Loucy (cell line): ENCODE results near the gene SIK2.

Experiments used
- H2AFZ ChIP-seq: fragments of 200-600 bp; sonication (generic); 2 replicates; pipeline ENCODE4 v1.6.0; 2016; ENCODE audit warnings: antibody characterized with exemption, mild to moderate bottlenecking, low read length, moderate library complexity
- H3F3A ChIP-seq: fragments of 200-600 bp; 2 replicates; pipeline ENCODE4 v1.6.0; 2016; ENCODE audit warnings: antibody characterized with exemption, low read depth, mild to moderate bottlenecking
- H3K27me3 ChIP-seq: fragments of 200-600 bp; sonication (generic); 2 replicates; pipeline ENCODE4 v1.6.1; 2014; ENCODE audit warnings: low read length, mild to moderate bottlenecking; ENCODE audit not compliant: insufficient read depth, poor library complexity, severe bottlenecking
- H3K36me3 ChIP-seq: fragments of 200-600 bp; sonication (generic); 2 replicates; pipeline ENCODE4 v1.6.1; 2016; ENCODE audit warnings: low read length; ENCODE audit not compliant: insufficient read depth
- H3K4me1 ChIP-seq: fragments of 200-600 bp; sonication (generic); 2 replicates; pipeline ENCODE4 v1.5.1; 2014; ENCODE audit warnings: low read length, mild to moderate bottlenecking; ENCODE audit not compliant: insufficient read depth, poor library complexity, severe bottlenecking
- H3K4me2 ChIP-seq: fragments of 200-600 bp; sonication (generic); 2 replicates; pipeline ENCODE4 v1.6.0; 2014; ENCODE audit warnings: antibody characterized with exemption, low read length, low read depth, mild to moderate bottlenecking; ENCODE audit not compliant: poor library complexity, severe bottlenecking
- H3K4me3 ChIP-seq: fragments of 200-600 bp; sonication (generic); 2 replicates; pipeline ENCODE4 v1.5.1; 2014; ENCODE audit warnings: low read length, mild to moderate bottlenecking, mixed read lengths; ENCODE audit not compliant: poor library complexity, severe bottlenecking
- H3K79me2 ChIP-seq: fragments of 200-600 bp; sonication (generic); 2 replicates; pipeline ENCODE4 v1.6.1; 2014; ENCODE audit warnings: low read length; ENCODE audit not compliant: insufficient read depth
- H3K9ac ChIP-seq: fragments of 200-600 bp; sonication (generic); 2 replicates; pipeline ENCODE4 v1.6.0; 2014; ENCODE audit warnings: mild to moderate bottlenecking, low read depth, low read length, moderate library complexity; ENCODE audit not compliant: poor library complexity, severe bottlenecking
- H3K9me2 ChIP-seq: fragments of 200-600 bp; sonication (generic); replicated peaks from 2 replicates; pipeline ENCODE4 v1.6.1; 2016; ENCODE audit warnings: low read depth, low read length, mixed read lengths
- H3K9me3 ChIP-seq: fragments of 200-600 bp; sonication (generic); 2 replicates; pipeline ENCODE4 v1.6.1; 2014; ENCODE audit warnings: mild to moderate bottlenecking, antibody characterized with exemption, low read length, low read depth; ENCODE audit not compliant: insufficient read depth
- H4K20me1 ChIP-seq: fragments of 200-600 bp; sonication (generic); 2 replicates; pipeline ENCODE4 v1.6.0; 2014; ENCODE audit warnings: antibody characterized with exemption, low read length, mild to moderate bottlenecking; ENCODE audit not compliant: insufficient read depth, poor library complexity, severe bottlenecking
- EZH2phosphoT487 ChIP-seq: fragments of 200-600 bp; IDR thresholded peaks from 2 replicates; pipeline ENCODE4 v1.6.1; 2018; ENCODE audit warnings: antibody characterized with exemption, mild to moderate bottlenecking, moderate library complexity, borderline replicate concordance
- TF ChIP-seq, protein P1 (sequence below): fragments of 200-600 bp; sonication (generic); conservative IDR thresholded peaks from 2 replicates; pipeline ENCODE4 v1.5.1; 2014; ENCODE audit warnings: mild to moderate bottlenecking, antibody characterized with exemption, low read length

The SIK2 gene

GRCh38 chr11:111694851-111695250 lies 92.6 kb downstream of the SIK2 start:
- TF ChIP-seq EZH2phosphoT487 = no peak
- TF ChIP-seq, protein P1, sequence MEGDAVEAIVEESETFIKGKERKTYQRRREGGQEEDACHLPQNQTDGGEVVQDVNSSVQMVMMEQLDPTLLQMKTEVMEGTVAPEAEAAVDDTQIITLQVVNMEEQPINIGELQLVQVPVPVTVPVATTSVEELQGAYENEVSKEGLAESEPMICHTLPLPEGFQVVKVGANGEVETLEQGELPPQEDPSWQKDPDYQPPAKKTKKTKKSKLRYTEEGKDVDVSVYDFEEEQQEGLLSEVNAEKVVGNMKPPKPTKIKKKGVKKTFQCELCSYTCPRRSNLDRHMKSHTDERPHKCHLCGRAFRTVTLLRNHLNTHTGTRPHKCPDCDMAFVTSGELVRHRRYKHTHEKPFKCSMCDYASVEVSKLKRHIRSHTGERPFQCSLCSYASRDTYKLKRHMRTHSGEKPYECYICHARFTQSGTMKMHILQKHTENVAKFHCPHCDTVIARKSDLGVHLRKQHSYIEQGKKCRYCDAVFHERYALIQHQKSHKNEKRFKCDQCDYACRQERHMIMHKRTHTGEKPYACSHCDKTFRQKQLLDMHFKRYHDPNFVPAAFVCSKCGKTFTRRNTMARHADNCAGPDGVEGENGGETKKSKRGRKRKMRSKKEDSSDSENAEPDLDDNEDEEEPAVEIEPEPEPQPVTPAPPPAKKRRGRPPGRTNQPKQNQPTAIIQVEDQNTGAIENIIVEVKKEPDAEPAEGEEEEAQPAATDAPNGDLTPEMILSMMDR = no peak
- H3K27me3 ChIP-seq = no peaks in the 10 kb centered on the region
- H2AFZ ChIP-seq = no peak overlapping the region
- H3K4me2 ChIP-seq = no peak overlapping the region
- H3K36me3 ChIP-seq = peaks cover 10% of the 10 kb centered on the region; the same call in 1 of the 2 replicates
- H3K9ac ChIP-seq = no peak overlapping the region
- H3K4me3 ChIP-seq = no peak overlapping the region
- H4K20me1 ChIP-seq = no peaks in the 10 kb centered on the region
- H3K9me2 ChIP-seq = no peaks in the 10 kb centered on the region
- H3K79me2 ChIP-seq = no peaks in the 10 kb centered on the region
- no peaks in the 10 kb centered on the region for H3K9me3 ChIP-seq
- H3K4me1 ChIP-seq = peaks cover 3% of the 10 kb centered on the region
- H3F3A ChIP-seq = no peaks in the 10 kb centered on the region

DNA sequence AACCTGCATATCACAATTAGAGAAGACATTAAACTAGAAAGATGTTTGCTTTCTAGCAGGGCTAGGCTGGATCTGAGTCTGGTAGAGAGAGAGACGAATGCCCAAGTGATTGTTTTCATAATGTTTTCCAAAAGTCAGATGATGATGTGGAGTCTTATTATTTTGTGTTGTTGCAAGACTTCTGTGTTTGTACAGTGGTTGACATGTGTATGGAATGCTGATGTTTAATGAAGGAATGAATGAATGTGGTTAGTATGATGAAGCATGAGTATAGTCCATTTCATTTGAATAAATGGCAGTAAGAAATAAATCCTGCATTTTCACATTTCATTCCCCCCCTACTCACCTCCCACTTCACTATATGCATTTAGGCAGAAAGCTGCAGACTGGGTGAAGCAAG lies 94.3 kb downstream of the SIK2 start:
- TF ChIP-seq, protein P1 = no peak
- TF ChIP-seq EZH2phosphoT487 = no peak
- no peak overlapping the region for H2AFZ ChIP-seq
- no peak overlapping the region for H3K9ac ChIP-seq
- H3K79me2 ChIP-seq = no peaks in the 10 kb centered on the region
- no peaks in the 10 kb centered on the region for H4K20me1 ChIP-seq
- no peaks in the 10 kb centered on the region for H3F3A ChIP-seq
- no peaks in the 10 kb centered on the region for H3K9me2 ChIP-seq
- no peaks in the 10 kb centered on the region for H3K9me3 ChIP-seq
- H3K36me3 ChIP-seq = peaks cover 9% of the 10 kb centered on the region; the same call in 1 of the 2 replicates
- H3K4me1 ChIP-seq = peaks cover 10% of the 10 kb centered on the region
- H3K4me2 ChIP-seq = no peak overlapping the region
- H3K4me3 ChIP-seq = no peak overlapping the region
- no peaks in the 10 kb centered on the region for H3K27me3 ChIP-seq

DNA sequence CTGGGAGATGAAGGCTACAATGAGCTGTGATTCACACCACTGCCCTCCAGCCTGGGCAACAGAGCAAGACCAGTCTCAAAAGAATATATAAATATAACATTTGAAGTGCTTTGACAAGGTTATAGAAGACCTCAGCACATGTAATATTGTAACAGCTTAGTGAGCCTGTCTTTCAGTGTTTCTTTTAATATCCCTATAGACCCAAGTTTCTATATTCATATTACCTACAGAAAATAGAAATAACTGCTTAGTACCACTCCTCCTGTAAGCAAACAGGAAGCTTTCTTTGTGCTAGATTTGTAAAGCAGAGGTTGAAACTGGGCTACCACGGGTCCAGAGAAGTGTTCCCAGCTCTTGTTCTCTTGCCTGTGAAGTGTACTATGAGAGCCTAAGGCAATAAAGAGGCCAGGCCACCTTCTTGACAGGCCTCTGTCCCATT lies 95.7 kb downstream of the SIK2 start:
- peaks cover 10% of the 10 kb centered on the region for H3K4me1 ChIP-seq
- H2AFZ ChIP-seq = no peak overlapping the region
- H3K4me2 ChIP-seq = no peak overlapping the region
- no peaks in the 10 kb centered on the region for H3F3A ChIP-seq
- H3K9me3 ChIP-seq = no peaks in the 10 kb centered on the region
- no peak overlapping the region for H3K4me3 ChIP-seq
- no peaks in the 10 kb centered on the region for H3K27me3 ChIP-seq
- peaks cover 21% of the 10 kb centered on the region; the same call in 1 of the 2 replicates for H3K36me3 ChIP-seq
- no peaks in the 10 kb centered on the region for H4K20me1 ChIP-seq
- H3K9ac ChIP-seq = no peak overlapping the region
- H3K79me2 ChIP-seq = no peaks in the 10 kb centered on the region
- no peak for TF ChIP-seq EZH2phosphoT487
- TF ChIP-seq, protein P1 = no peak
- no peaks in the 10 kb centered on the region for H3K9me2 ChIP-seq
